Putamen (tissue), 1 donor: ENCODE results near the gene FBXO17.

Experiments used
- DNase-seq: peaks from one replicate; pipeline ENCODE4 v3.0.0-alpha.2; 2016; ENCODE audit warnings: low spot score

The FBXO17 gene

GRCh38 chr19:38915329-38916321 is 59.9 kb downstream of the FBXO17 start:
- DNase-seq: no peak

GRCh38 chr19:38913958-38914357 is 61.6 kb downstream of the FBXO17 start:
- DNase-seq: no peak

- DNase-seq: no peak
Measured at GRCh38 chr19:38912600-38913514, 62.7 kb downstream of the FBXO17 start.

- DNase-seq: no peak
Measured at GRCh38 chr19:38911388-38912001, 64.0 kb downstream of the FBXO17 start.

GRCh38 chr19:38910488-38910887 is 65.1 kb downstream of the FBXO17 start:
- DNase-seq: no peak

GRCh38 chr19:38908911-38909310 is 66.6 kb downstream of the FBXO17 start:
- peak; percentile 53 for DNase-seq

- DNase-seq: no peak
Measured at GRCh38 chr19:38907670-38908069, 67.9 kb downstream of the FBXO17 start.

- no peak for DNase-seq
Measured at GRCh38 chr19:38907227-38907626, 68.3 kb downstream of the FBXO17 start.

- DNase-seq: no peak
Measured at GRCh38 chr19:38905620-38906019, 69.9 kb downstream of the FBXO17 start.

GRCh38 chr19:38904581-38905539 is 70.7 kb downstream of the FBXO17 start:
- DNase-seq: no peak

- DNase-seq: no peak
Measured at GRCh38 chr19:38901683-38902082, 73.9 kb downstream of the FBXO17 start.

GRCh38 chr19:38900743-38901190 is 74.8 kb downstream of the FBXO17 start:
- no peak for DNase-seq

GRCh38 chr19:38900202-38900629 is 75.3 kb downstream of the FBXO17 start:
- DNase-seq: no peak

- peak; percentile 100 for DNase-seq
Measured at GRCh38 chr19:38899447-38900201, 75.9 kb downstream of the FBXO17 start, which contains the start of the genes NFKBIB and SIRT2. Gene NFKBIB, plus strand, starts transcription at chr19:38899969. Its CDS starts 64 bp downstream, at chr19:38900033. Gene SIRT2, minus strand, starts transcription at chr19:38899618. Its CDS starts 97 bp downstream, at chr19:38899521.

GRCh38 chr19:38898788-38899446 is 76.6 kb downstream of the FBXO17 start:
- DNase-seq: no peak

- no peak for DNase-seq
Measured at GRCh38 chr19:38894968-38895367, 80.6 kb downstream of the FBXO17 start.

GRCh38 chr19:38893341-38893771 is 82.2 kb downstream of the FBXO17 start:
- DNase-seq: no peak

- DNase-seq: no peak
Measured at GRCh38 chr19:38892841-38893240, 82.7 kb downstream of the FBXO17 start.

- DNase-seq: peak; percentile 83
Measured at GRCh38 chr19:38891771-38892170, 83.8 kb downstream of the FBXO17 start.
